Fibroblast of the aortic adventitia (primary cell): ENCODE data around the gene FERMT2. TPM values are rescaled to one million over a fixed set of nuclear protein-coding genes. Genes with fewer than 3 reads are reported as not detected.

Source experiments
- DNase-seq: peaks from one replicate; pipeline ENCODE4 v3.0.0-alpha.2; 2010; ENCODE audit warnings: low read depth
- H3K4me3 ChIP-seq: 2 replicates; pipeline ENCODE4 v1.5.1; 2011; ENCODE audit warnings: low read depth, mild to moderate bottlenecking, control low read depth, low read length, moderate library complexity
- CTCF ChIP-seq: IDR thresholded peaks from 2 replicates; pipeline ENCODE4 v1.5.1; 2011; ENCODE audit warnings: mild to moderate bottlenecking, low read length, control low read depth, inconsistent platforms; ENCODE audit not compliant: insufficient read depth
- total RNA-seq: library from RNA; depleted of rRNA; stranded (reverse); fragments of >200 nt; gene quantifications from 2 replicates; pipeline ENCODE4 v1.2.3, GENCODE V29; 2012; ENCODE audit warnings: low replicate concordance

Gene FERMT2
- total RNA-seq, 1 donor: 162 TPM

- no peak for DNase-seq
- no peak for TF ChIP-seq CTCF
- no peak overlapping the region for H3K4me3 ChIP-seq
Measured at GRCh38 chr14:52882824-52883223, 68.0 kb downstream of the FERMT2 start.

- H3K4me3 ChIP-seq: no peak overlapping the region
- DNase-seq: no peak
- TF ChIP-seq CTCF: no peak
Measured at GRCh38 chr14:52879958-52880357, 70.9 kb downstream of the FERMT2 start.

GRCh38 chr14:52878946-52879345 is 71.9 kb downstream of the FERMT2 start:
- TF ChIP-seq CTCF: no peak
- DNase-seq: no peak
- H3K4me3 ChIP-seq: no peak overlapping the region

- H3K4me3 ChIP-seq: no peak overlapping the region
- TF ChIP-seq CTCF: no peak
- DNase-seq: peak; percentile 38
Measured at GRCh38 chr14:52878469-52878868, 72.4 kb downstream of the FERMT2 start.

- peak; percentile 86 for DNase-seq
- no peak overlapping the region for H3K4me3 ChIP-seq
- no peak for TF ChIP-seq CTCF
Measured at GRCh38 chr14:52877628-52878027, 73.2 kb downstream of the FERMT2 start.

- no peak overlapping the region for H3K4me3 ChIP-seq
- no peak for DNase-seq
- TF ChIP-seq CTCF: no peak
Measured at GRCh38 chr14:52876806-52877205, 74.0 kb downstream of the FERMT2 start.

GRCh38 chr14:52876311-52876710 is 74.5 kb downstream of the FERMT2 start:
- no peak overlapping the region for H3K4me3 ChIP-seq
- peak; percentile 83 for DNase-seq
- TF ChIP-seq CTCF: no peak
